GM12878 (cell line): ENCODE measurements around the gene PARN. TPM values are rescaled to one million over a fixed set of nuclear protein-coding genes. Genes with fewer than 3 reads are reported as not detected.

ENCODE experiments used
- ATAC-seq: fragments of 200-7000 bp; cut with Tn5 transposase; 3 replicates; pipeline ENCODE4 v1.9.1; 2020; ENCODE audit warnings: mild to moderate bottlenecking, moderate library complexity
- BruUV-seq: library from RNA; stranded (reverse); fragments of 400-500 nt; replicated peaks from 2 replicates; lab custom pipeline; 2021; lab: Mats Ljungman, UMichigan
- CTCF ChIA-PET: fragments of 300-600 bp; sonication (Branson Sonifier 250); formaldehyde crosslinking; extraction: SDS; loops from one replicate; lab custom pipeline; 2021; ENCODE audit warnings: inconsistent platforms; lab: Yijun Ruan, JAX
- POLR2A ChIA-PET: fragments of 350-600 bp; formaldehyde crosslinking; extraction: SDS; loops from one replicate; lab custom pipeline; 2021; ENCODE audit warnings: inconsistent platforms; lab: Charles Lee
- RAD21 ChIA-PET: fragments of 300-600 bp; sonication (Branson Sonifier 250); formaldehyde crosslinking; loops from one replicate; lab custom pipeline; 2023; ENCODE audit warnings: antibody characterized with exemption; ENCODE audit not compliant: unreplicated experiment; lab: Charles Lee
- SMC1A ChIA-PET: fragments of 300-600 bp; sonication (Branson Sonifier 250); formaldehyde crosslinking; loops from one replicate; lab custom pipeline; 2023; ENCODE audit not compliant: unreplicated experiment, uncharacterized antibody; lab: Charles Lee
- DNase-seq: peaks from one replicate; pipeline ENCODE4 v3.0.0-alpha.2; 2011; ENCODE audit warnings: low read depth, low spot score
- FAIRE-seq: peaks from 3 replicates; lab custom pipeline; 2011; peaks lifted over from hg19 to GRCh38; lab: Jason Lieb, UNC
- H2AFZ ChIP-seq: 2 replicates; pipeline ENCODE4 v1.6.0; 2011; ENCODE audit warnings: low read depth, low read length, control low read depth; ENCODE audit not compliant: control insufficient read depth
- H3K27ac ChIP-seq: 2 replicates; pipeline ENCODE4 v1.5.1; 2011; ENCODE audit warnings: control low read depth; ENCODE audit not compliant: control insufficient read depth, insufficient read depth
- H3K27me3 ChIP-seq, 2 experiments: replicated peaks in 1 of 2; 2 replicates each; pipeline versions ENCODE4 v1.6.0 to v1.6.1; 2011; ENCODE audit warnings: low read length in 1 of 2; ENCODE audit not compliant: control insufficient read depth in 2 of 2, insufficient read depth in 2 of 2
- H3K36me3 ChIP-seq, 2 experiments: 2 replicates each; pipeline ENCODE4 v1.5.1; 2011; ENCODE audit warnings: low read length in 1 of 2; ENCODE audit not compliant: control insufficient read depth in 2 of 2, insufficient read depth in 2 of 2
- H3K4me1 ChIP-seq: 2 replicates; pipeline ENCODE4 v1.6.1; 2011; ENCODE audit warnings: mild to moderate bottlenecking, low read length, moderate library complexity, mixed read lengths; ENCODE audit not compliant: control insufficient read depth, insufficient read depth
- H3K4me2 ChIP-seq: 2 replicates; pipeline ENCODE4 v1.6.0; 2011; ENCODE audit warnings: control low read depth; ENCODE audit not compliant: control insufficient read depth, insufficient read depth
- H3K4me3 ChIP-seq: fragments of 200-600 bp; sonication (generic); 2 replicates; pipeline ENCODE4 v1.5.1; 2016
- H3K79me2 ChIP-seq: 2 replicates; pipeline ENCODE4 v1.6.0; 2011; ENCODE audit warnings: low read length; ENCODE audit not compliant: control insufficient read depth, insufficient read depth
- H3K9ac ChIP-seq: 2 replicates; pipeline ENCODE4 v1.8.0; 2011; ENCODE audit warnings: low read length, control low read depth, mixed read lengths; ENCODE audit not compliant: control insufficient read depth, insufficient read depth
- H3K9me3 ChIP-seq: replicated peaks from 3 replicates; pipeline ENCODE4 v1.5.1; 2011; ENCODE audit warnings: mild to moderate bottlenecking, low read length; ENCODE audit not compliant: control insufficient read depth, insufficient read depth
- H4K20me1 ChIP-seq: 2 replicates; pipeline ENCODE4 v1.6.0; 2011; ENCODE audit not compliant: control insufficient read depth, insufficient read depth
- ASH2L ChIP-seq: fragments of 300-600, 200-600 bp; sonication (generic); IDR thresholded peaks from 2 replicates; pipeline ENCODE4 v1.6.1; 2017; ENCODE audit warnings: low read depth, mild to moderate bottlenecking, borderline replicate concordance
- CBX5 ChIP-seq: sonication (generic); IDR thresholded peaks from 2 replicates; pipeline ENCODE4 v1.6.1; 2016; ENCODE audit warnings: low read depth, moderate library complexity, mild to moderate bottlenecking, inconsistent platforms
- CEBPB ChIP-seq, 2 experiments: fragments of 150-350 bp in 1 of 2; IDR thresholded peaks; 2 replicates each; pipeline ENCODE4 v1.6.1; 2012 to 2014; ENCODE audit warnings: low read depth in 2 of 2, low read length in 2 of 2, borderline replicate concordance in 1 of 2, inconsistent platforms in 1 of 2
- MTA2 ChIP-seq: fragments of 450-650 bp; IDR thresholded peaks from 2 replicates; pipeline ENCODE4 v1.6.1; 2016; ENCODE audit warnings: low read depth, mild to moderate bottlenecking, moderate library complexity
- MTA3 ChIP-seq: IDR thresholded peaks from 2 replicates; pipeline ENCODE4 v1.6.1; 2012; ENCODE audit warnings: low read length, inconsistent platforms, borderline replicate concordance
- NBN ChIP-seq: fragments of 450-650 bp; IDR thresholded peaks from 2 replicates; pipeline ENCODE4 v1.6.1; 2016
- POU2F2 ChIP-seq: IDR thresholded peaks from 3 replicates; pipeline ENCODE4 v1.6.1; 2011; ENCODE audit warnings: low read depth, mild to moderate bottlenecking, low read length, borderline replicate concordance
- SKIL ChIP-seq: fragments of 450-650 bp; IDR thresholded peaks from 2 replicates; pipeline ENCODE4 v1.6.1; 2017; ENCODE audit warnings: mild to moderate bottlenecking, low read depth, inconsistent platforms; ENCODE audit not compliant: poor library complexity, severe bottlenecking
- SREBF1 ChIP-seq: IDR thresholded peaks from 2 replicates; pipeline ENCODE4 v1.6.1; 2012; ENCODE audit warnings: mild to moderate bottlenecking, low read length
- SRF ChIP-seq, 2 experiments: IDR thresholded peaks; 2 replicates each; pipeline ENCODE4 v1.6.1; 2011; ENCODE audit warnings: low read depth in 2 of 2, low read length in 2 of 2, mild to moderate bottlenecking in 1 of 2, moderate library complexity in 1 of 2
- STAT3 ChIP-seq: IDR thresholded peaks from 2 replicates; pipeline ENCODE4 v1.6.1; 2011; ENCODE audit warnings: low read depth, low read length, improper control_type of control experiment
- SUZ12 ChIP-seq: fragments of 200-600 bp; sonication (generic); IDR thresholded peaks from one replicate; pipeline ENCODE4 v1.6.1; 2018; ENCODE audit warnings: antibody characterized with exemption, mild to moderate bottlenecking; ENCODE audit not compliant: unreplicated experiment
- ZBED1 ChIP-seq: IDR thresholded peaks from 2 replicates; pipeline ENCODE4 v1.6.1; 2016; ENCODE audit warnings: borderline replicate concordance
- ZNF207 ChIP-seq: fragments of 450-650 bp; IDR thresholded peaks from 2 replicates; pipeline ENCODE4 v1.6.1; 2014; ENCODE audit warnings: antibody characterized with exemption, mild to moderate bottlenecking, borderline replicate concordance
- WGBS: methylation state at CpG from one replicate; pipeline ENCODE4 v1.1.6; 2016; ENCODE audit warnings: low lambda C conversion rate; ENCODE audit not compliant: insufficient replicate concordance, insufficient coverage; ENCODE audit errors: missing lambda C conversion rate; 5-methylcytosine and 5-hydroxymethylcytosine counted together
- in situ Hi-C: fragments of 300-500 bp; cut with MboI; formaldehyde crosslinking; loops from 9 replicates; pipeline ENCODE4 v1.14.3; 2018; ENCODE audit warnings: mixed read lengths
- intact Hi-C: fragments of 100-400 bp; cut with micrococcal nuclease; formaldehyde crosslinking; loops from one replicate; pipeline ENCODE4 v1.14.2; 2022; ENCODE audit not compliant: unreplicated experiment
- polyA plus RNA-seq, 11 experiments: library from polyadenylated mRNA; depleted of rRNA in 4 of 11; unstranded in 6 of 11; stranded (reverse) in 5 of 11; fragments of >200 nt; fragmentation: Nextera tagmentation in 4 of 11; fragmentation: Illumina TruSeq in 1 of 11; extraction: Ambion mirVana in 4 of 11; extraction: Trizol in 1 of 11; gene quantifications; 1 replicate in 1 of 11; 2 replicates in 10 of 11; pipeline versions ENCODE4 v1.2.1 to v1.2.3, GENCODE V29; 2011 to 2016; ENCODE audit warnings: inconsistent platforms in 2 of 11, missing spikeins in 2 of 11, low read depth in 1 of 11
- total RNA-seq, 4 experiments: library from RNA; depleted of rRNA in 3 of 4; stranded (reverse); fragments of >200 nt in 3 of 4; fragmentation: Illumina TruSeq in 1 of 4; extraction: Trizol in 1 of 4; gene quantifications; 2 replicates each; pipeline versions ENCODE4 v1.2.1 to v1.2.3, GENCODE V29; 2013 to 2021

The PARN gene
- total and polyA plus RNA-seq, 10 of the 15 experiments (the other 5 are each of a cell fraction or from before 2014, with no cell fraction given), result 15.6 to 77.3 (median 47.7) TPM

GRCh38 chr16:14579266-14579665 lies 50.8 kb downstream of the PARN start:
- H3K4me2 ChIP-seq, result no peak overlapping the region
- CTCF ChIA-PET, result interaction anchor here (1.4 kb wide), 1 partner anchor 9 kb away, joined by 3 read pairs; no protein-coding TSS in a partner anchor

More at GRCh38 chr16:14579266-14579665, 50.8 kb downstream of the PARN start:
- ATAC-seq, result no peak
- no peak overlapping the region for H3K4me3 ChIP-seq
- no peak overlapping the region for H3K27ac ChIP-seq
- intact Hi-C loops, result no loop called here
- no peaks in the 10 kb centered on the region for H3K79me2 ChIP-seq
- 97% methylated on average over 2 of the region's 2 CpGs for WGBS
- FAIRE-seq, result no peak
- peaks cover 2% of the 10 kb centered on the region; the same call in 1 of the 3 replicates for H3K9me3 ChIP-seq
- peaks cover 13 to 42% of the 10 kb centered on the region in 2 experiments; a peak in 3 of 4 replicates for H3K36me3 ChIP-seq
- TF ChIP-seq NBN (no peak), CEBPB (IDR thresholded peaks at IDR 0.05; ENCODE audit: borderline replicate concordance in 1 of 2, low read depth in 2 of 2, low read length in 2 of 2) (no peak), ZBED1 (no peak), MTA2 (no peak), CBX5 (no peak), SREBF1 (no peak), SKIL (no peak), STAT3 (no peak), ZNF207 (no peak), POU2F2 (no peak), ASH2L (no peak), SRF (IDR thresholded peaks at IDR 0.05; ENCODE audit: low read depth in 2 of 2, low read length in 2 of 2) (no peak), MTA3 (no peak), SUZ12 (no peak)
- TF ChIP-seq, all 136 proteins: peak for 0
- SMC1A ChIA-PET, result interaction anchor here (1.1 kb wide), 1 partner anchor 329 kb away, joined by 3 read pairs; no protein-coding TSS in a partner anchor
- no TSS peak for BruUV-seq
- Histone ChIP-seq H4K20me1 (no peaks in the 10 kb centered on the region), H2AFZ (no peak overlapping the region), H3K4me1 (no peaks in the 10 kb centered on the region), H3K9ac (no peak overlapping the region), H3K27me3 (no peaks in the 10 kb centered on the region)
- RAD21 ChIA-PET, result no interaction called here
- POLR2A ChIA-PET, result no interaction called here
- no peak for DNase-seq
- in situ Hi-C loops, result no loop called here
